ENCODE measurements around the gene IGSF10.

IGSF10 gene

GRCh38 chr3:151460228-151460627, 633 bp downstream of the IGSF10 start:
- peak; percentile 19 for DNase-seq (ENCODE audit: low spot score)

- DNase-seq (ENCODE audit: low spot score) = no peak
Observed at GRCh38 chr3:151459358-151459757, 1.5 kb downstream of the IGSF10 start.

- no peak for DNase-seq (ENCODE audit: low spot score)
Observed at GRCh38 chr3:151456065-151456464, 4.8 kb downstream of the IGSF10 start.

- DNase-seq (ENCODE audit: low spot score) = no peak
Observed at GRCh38 chr3:151452841-151453240, 8.0 kb downstream of the IGSF10 start.

GRCh38 chr3:151452368-151452767, 8.5 kb downstream of the IGSF10 start:
- no peak for DNase-seq (ENCODE audit: low spot score)

GRCh38 chr3:151446002-151446340, 14.9 kb downstream of the IGSF10 start:
- DNase-seq (ENCODE audit: low spot score) = no peak

GRCh38 chr3:151445273-151446001, 15.4 kb downstream of the IGSF10 start:
- peak; percentile 92 for DNase-seq (ENCODE audit: low spot score)

- no peak for DNase-seq (ENCODE audit: low spot score)
Observed at GRCh38 chr3:151443583-151443982, 17.3 kb downstream of the IGSF10 start.

GRCh38 chr3:151440940-151441339, 19.9 kb downstream of the IGSF10 start:
- DNase-seq (ENCODE audit: low spot score) = no peak

- DNase-seq (ENCODE audit: low spot score) = peak; percentile 69
Observed at GRCh38 chr3:151439652-151440125, 21.2 kb downstream of the IGSF10 start.

GRCh38 chr3:151437906-151438305, 23.0 kb downstream of the IGSF10 start:
- DNase-seq (ENCODE audit: low spot score) = no peak

GRCh38 chr3:151436675-151437446, 24.0 kb downstream of the IGSF10 start:
- DNase-seq (ENCODE audit: low spot score) = no peak

- peak; percentile 85 for DNase-seq (ENCODE audit: low spot score)
Observed at GRCh38 chr3:151434151-151434890, 26.5 kb downstream of the IGSF10 start.

- no peak for DNase-seq (ENCODE audit: low spot score)
Observed at GRCh38 chr3:151432616-151433372, 28.1 kb downstream of the IGSF10 start.

GRCh38 chr3:151431940-151432339, 28.9 kb downstream of the IGSF10 start:
- DNase-seq (ENCODE audit: low spot score) = no peak

- no peak for DNase-seq (ENCODE audit: low spot score)
Observed at GRCh38 chr3:151430821-151431484, 29.9 kb downstream of the IGSF10 start.

- DNase-seq (ENCODE audit: low spot score) = no peak
Observed at GRCh38 chr3:151428386-151428785, 32.5 kb downstream of the IGSF10 start.

GRCh38 chr3:151426341-151426657, 34.6 kb downstream of the IGSF10 start:
- DNase-seq (ENCODE audit: low spot score) = no peak

- no peak for DNase-seq (ENCODE audit: low spot score)
Observed at GRCh38 chr3:151425627-151426340, 35.1 kb downstream of the IGSF10 start.

- DNase-seq (ENCODE audit: low spot score) = no peak
Observed at GRCh38 chr3:151423091-151423490, 37.8 kb downstream of the IGSF10 start.

- DNase-seq (ENCODE audit: low spot score) = no peak
Observed at GRCh38 chr3:151421938-151422337, 38.9 kb downstream of the IGSF10 start.
